IPS-NIHi7 (cell line): Measurements from ENCODE around the gene CDK11B.
"Not testable (repeated sequence)": the region's sequence is repeated elsewhere in the genome, so short reads cannot be mapped to it uniquely, and the experiment has no call there.

Experiments
- DNase-seq: peaks from one replicate; pipeline ENCODE4 v3.0.0; 2012; ENCODE audit warnings: mixed read lengths; ENCODE audit errors: extremely low spot score

CDK11B gene

DNA sequence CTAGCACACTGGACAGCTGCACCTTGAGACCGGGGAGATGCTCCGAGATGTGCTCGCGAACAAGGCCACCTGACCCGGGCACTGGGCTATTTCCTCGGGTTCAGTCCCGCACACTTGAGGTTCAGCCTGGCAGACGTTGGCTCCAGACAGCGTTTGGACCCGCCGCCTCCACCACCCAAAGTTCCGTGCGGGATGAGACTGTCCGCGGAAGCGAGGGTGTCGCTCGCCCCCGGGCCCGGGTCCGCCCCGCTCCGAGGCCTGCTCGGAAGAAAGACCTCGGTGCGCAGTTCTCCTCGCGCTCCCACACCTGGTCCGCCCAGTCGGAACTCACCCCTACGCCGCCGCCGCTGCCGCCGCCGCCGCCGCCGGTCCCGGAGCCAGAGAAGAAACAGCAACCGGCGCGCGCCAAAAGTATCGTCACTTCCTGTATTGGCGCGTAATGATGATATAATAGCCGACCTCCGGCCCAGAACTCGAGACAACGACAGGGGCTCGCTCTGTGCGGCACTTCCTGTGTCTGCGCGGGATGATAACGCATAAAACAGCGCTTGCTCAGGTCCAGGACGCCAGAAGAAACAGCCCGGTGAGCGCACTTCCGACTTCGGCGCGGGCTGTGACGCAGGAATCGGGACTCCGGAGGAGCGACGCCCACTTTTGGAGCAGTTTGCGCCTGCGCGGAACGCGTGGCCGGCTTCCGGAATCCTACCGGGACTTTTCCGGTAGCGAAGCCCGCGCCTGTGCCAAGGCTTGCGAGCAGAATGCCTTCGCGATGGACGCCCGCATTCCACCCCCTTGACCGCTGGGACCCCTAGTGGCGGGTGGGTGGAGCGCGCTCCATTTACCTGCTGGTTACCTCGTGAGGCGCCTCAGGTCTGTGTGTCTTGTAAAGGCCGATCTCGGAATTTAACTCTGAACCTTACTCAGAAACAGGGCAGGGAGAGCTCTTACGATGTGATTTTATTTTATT lies at the start of gene CDK11B:
Gene CDK11B, minus strand, starts transcription at position 422 of the 967 bp plus-strand sequence. CDS start 1,519 bp downstream, outside the sequence.
- DNase-seq: peak; percentile 92

- not testable (repeated sequence) for DNase-seq
These were observed 49.1 kb upstream of the CDK11B start for GRCh38 chr1:1707897-1708296.

DNA sequence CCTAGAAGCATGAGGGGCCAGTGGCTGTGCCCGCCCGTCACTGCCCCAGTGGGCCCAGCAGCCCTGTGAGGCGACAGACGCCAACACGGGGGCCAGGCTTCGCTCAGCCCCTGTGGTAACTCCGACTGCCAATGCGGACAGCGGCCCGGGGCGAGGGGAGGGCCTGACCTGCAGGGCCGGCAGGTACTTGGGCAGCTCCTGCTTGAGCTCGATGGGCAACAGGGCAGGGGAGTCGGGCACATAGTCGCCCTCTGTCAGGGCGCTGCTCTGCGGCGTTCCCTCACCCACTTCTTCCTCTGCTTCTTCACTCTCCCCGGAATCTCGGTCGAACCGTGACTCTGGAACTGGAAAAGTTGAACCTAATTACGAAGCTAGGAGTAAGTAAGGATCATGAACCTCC lies 48.4 kb upstream of the CDK11B start:
- DNase-seq: not testable (repeated sequence)

DNA sequence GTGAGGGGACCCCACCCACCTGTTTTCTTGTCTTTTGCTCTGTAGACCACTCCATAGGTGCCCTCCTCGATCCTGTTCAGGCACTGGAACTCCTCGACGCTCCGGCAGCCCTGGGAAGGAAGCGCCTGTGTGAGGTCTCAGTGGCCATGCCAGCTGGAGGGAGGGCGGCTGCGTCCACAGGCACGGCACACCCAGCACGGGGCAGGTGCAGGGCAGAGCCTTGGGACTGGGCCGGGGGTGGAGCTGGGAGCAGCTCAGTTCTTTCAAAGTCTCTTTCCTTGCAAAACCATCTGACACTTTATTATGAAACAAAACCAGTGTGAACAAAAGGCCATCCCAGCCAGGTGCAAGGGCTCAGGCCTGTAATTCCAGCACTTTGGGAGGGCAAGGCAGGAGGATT lies 46.8 kb upstream of the CDK11B start:
- not testable (repeated sequence) for DNase-seq

DNA sequence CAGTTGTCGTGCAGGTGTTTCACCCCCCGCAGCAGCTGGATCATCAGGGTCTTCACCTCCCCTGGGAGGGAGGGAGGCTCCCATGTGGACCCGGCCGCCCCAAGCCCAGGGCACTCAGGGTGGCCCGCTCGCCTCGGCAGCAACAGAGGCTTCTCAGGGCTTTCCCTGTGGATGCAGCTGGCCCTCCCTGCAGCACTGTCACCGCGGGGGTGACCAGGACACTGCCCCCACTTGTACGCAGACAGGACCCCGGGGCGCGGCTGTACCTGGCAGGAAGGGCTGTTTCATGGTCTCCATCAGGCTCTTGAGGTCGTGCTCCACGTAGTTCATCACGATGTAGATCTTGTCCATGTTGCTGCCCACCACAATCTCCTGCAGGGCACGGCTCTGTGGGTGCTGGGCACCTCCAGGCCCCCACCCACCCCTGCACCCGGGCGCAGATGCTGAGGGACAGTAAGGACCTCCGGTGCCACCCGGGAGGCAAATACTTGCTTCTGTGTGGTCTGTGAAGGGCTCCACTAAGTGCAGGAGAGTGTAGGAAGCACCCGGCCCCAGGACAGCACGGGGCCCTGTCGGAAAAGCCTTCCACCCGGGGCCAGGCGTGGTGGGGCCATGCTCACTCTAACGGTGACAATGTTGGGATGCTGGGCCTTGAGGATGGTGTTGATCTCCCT lies 45.6 kb upstream of the CDK11B start:
- not testable (repeated sequence) for DNase-seq

GRCh38 chr1:1703796-1704195 lies 45.0 kb upstream of the CDK11B start:
- DNase-seq: no peak

DNA sequence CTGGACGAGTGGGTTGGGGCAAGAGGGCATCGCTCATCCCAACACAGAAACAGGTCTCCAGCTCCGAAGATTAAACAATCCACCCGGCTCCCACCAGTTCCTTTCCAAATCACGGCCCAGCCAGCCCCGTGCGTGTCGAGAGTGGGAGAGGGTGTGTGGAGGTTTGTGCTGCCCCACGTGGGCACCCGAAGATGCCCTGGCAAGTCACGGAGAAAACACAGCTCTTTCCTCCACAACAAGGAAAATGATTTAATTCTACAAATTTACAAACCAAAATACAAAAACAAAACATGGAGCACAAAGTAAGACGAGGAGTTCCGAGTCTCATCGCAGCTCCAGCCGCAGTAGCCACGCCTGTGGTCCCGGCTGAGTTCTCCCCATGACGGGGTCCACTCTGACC lies 43.7 kb upstream of the CDK11B start:
- DNase-seq: not testable (repeated sequence)

DNA sequence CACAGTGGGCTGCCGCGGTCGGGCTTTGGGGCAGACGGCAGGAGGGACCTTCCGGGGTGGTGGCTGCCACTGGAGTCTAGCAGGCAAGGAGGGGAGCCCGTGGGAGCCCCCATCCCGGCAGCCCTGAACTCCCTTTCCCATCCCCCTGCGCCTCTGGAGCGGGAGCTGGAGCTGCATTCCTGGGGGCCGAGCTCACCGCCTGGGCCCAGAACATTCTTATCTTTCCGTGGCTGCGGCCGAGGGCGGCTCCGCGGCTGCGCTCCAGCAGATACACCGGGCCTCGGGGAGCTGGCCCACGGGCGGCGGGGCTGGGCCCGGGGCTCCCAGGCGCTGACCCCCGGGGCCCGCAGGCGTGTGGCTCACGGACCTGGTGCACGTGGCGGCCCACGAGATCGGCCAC lies 41.8 kb upstream of the CDK11B start:
- DNase-seq: not testable (repeated sequence)

GRCh38 chr1:1700067-1700466 lies 41.3 kb upstream of the CDK11B start:
- not testable (repeated sequence) for DNase-seq

- DNase-seq: not testable (repeated sequence)
These were observed 40.3 kb upstream of the CDK11B start for GRCh38 chr1:1699061-1699460.

- DNase-seq: not testable (repeated sequence)
These were observed 38.8 kb upstream of the CDK11B start for GRCh38 chr1:1697358-1698183.

DNA sequence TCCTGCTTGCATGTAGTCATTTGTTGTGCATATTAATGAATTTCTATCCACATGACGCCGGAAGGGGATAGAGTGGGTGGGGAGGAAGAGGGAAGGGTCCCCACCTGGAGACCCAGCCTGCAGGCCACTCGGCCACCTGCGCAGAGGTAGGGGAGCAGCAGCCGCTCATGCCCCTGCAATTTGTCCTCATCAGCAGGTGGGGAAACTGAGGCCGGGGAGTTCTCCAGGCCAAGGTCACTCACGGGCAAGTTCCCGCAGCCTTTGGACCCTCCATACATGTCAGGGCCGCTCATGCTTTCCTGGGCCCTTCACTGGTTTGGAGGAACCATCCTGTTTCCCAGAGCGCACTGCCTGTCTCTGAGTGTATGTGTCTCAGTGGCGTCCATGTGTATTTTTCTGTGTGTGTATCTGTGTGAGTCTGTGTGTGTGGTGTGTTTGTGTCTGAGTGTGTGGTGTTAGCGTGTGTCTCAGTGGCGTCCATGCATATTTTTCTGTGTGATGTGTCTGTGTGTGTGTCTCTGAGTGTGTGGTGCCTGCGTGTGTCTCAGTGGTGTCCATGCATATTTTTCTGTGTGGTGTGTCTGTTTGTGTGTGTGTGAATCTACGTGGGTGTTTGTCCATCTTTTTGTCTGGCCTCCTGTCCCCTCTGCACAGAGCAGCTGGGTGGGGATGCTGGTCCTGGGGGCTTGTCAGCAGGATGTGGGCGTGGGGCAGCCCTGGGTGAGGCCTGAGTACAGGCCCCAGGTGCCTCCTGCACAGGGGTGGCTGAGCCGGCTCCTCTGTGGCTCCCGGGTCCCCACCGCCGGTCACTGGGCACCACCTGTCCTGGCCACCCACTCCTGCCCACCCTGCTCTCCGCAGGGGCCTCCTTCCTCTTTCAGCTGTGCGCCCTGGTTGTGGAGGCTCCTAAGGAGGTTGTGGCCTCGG lies 37.9 kb upstream of the CDK11B start:
- not testable (repeated sequence) for DNase-seq

DNA sequence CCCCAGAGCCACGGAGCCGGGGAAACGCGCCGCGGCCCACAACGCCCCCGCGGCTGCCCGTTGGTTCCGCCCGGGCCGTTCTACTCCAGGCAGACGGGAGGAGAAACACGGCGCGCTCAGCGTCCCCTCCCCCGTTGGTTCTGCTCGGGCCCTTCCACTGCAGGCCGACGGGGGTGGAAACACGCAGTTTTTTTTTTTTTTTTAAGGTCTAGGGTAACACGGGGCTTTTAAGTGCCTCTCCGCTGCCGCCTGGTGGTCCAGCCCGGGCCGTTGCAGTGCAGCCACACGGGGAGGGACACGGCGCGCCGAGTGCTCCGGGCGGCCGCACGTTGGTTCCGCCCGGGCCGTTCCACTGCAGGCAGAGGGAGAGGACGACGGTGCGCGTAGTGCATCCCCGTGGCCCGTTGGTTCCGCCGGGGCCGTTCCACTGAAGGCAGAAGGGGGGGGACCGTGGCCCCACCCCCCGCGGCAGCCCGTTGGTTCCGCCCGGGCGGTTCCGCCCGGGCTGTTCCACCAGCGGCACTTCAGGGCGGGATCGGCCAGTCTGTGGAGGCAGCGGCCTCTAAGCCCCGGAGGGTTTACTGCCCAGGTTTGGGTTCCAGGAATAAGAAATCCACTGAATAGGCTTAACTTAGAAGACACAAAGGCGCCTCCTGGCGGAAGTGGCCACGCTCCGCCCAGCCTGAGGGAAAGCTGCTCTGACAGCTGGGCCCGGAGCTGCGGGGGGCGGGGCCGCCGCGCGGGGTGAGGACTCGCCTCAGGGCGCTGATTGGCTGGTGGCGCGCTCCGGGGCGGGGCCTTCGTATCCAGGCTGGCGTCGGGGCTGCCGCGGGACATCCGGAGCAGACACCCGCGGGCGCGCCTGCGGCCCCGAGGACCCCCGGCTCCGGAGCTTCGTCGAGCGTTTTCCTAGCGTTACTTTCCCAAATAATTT lies 34.2 kb upstream of the CDK11B start, which contains the start of gene SLC35E2B:
Gene SLC35E2B, minus strand, starts transcription at position 82 of the 934 bp plus-strand sequence. CDS start 16,096 bp downstream, outside the sequence.
- DNase-seq: not testable (repeated sequence)

DNA sequence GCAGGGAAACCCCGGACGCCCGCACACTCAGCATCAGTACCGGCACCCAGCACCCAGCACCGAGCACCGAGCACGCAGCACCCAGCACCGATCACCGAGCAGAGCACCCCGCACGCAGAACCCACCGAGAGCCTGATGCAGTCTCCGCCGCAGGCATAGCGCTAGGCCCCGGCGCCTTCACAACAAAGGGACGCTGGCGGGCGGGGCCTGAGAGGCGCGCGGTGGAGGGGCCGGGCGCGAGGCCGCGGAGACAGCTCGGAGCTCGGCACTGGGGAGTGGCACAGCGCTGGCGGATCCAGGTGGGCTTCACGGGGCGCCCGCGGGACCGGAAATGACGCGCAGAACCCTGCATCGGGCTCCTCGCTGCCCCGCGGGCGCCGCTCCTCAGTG lies 33.5 kb upstream of the CDK11B start:
- not testable (repeated sequence) for DNase-seq

DNA sequence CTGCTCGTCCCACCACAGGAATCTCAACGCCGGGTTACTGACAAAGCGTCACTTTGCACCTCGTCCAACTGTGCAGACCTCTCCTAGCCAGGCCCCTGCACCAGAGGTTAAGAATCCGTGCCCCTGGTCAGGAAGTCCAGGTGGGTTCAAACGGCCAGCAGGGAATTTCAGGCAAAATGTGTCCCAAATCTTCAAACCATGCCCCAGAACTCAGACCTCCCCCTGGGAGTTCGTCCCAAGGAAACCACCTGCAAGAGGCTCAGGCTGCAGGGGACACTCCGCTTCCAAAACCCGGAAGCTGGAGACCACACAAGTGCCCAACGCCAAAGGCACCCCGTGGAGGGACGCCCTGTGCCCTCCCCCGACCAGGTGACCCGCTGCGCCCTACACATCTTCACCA lies 32.6 kb upstream of the CDK11B start:
- not testable (repeated sequence) for DNase-seq

- not testable (repeated sequence) for DNase-seq
These were observed 30.7 kb upstream of the CDK11B start for GRCh38 chr1:1689526-1689925.

DNA sequence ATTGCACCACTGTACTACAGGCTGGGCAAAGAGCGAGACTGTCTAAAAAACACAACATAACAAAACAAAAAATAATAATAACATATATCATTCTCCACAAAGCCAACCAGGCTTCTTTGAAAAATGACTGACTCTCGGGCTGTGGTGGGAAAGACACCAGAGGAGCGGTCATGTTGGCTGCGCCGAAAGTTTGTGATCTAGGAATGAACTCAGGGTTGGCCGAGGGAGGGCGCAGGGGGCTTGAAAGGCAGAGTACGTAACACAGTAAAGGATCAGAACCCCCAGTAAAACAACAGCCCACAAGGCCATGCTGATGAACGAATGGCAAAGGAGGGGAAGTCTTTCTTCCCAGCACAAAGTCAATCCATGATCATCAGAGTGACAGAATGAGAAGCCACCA lies 29.0 kb upstream of the CDK11B start:
- peak; percentile 3 for DNase-seq

DNA sequence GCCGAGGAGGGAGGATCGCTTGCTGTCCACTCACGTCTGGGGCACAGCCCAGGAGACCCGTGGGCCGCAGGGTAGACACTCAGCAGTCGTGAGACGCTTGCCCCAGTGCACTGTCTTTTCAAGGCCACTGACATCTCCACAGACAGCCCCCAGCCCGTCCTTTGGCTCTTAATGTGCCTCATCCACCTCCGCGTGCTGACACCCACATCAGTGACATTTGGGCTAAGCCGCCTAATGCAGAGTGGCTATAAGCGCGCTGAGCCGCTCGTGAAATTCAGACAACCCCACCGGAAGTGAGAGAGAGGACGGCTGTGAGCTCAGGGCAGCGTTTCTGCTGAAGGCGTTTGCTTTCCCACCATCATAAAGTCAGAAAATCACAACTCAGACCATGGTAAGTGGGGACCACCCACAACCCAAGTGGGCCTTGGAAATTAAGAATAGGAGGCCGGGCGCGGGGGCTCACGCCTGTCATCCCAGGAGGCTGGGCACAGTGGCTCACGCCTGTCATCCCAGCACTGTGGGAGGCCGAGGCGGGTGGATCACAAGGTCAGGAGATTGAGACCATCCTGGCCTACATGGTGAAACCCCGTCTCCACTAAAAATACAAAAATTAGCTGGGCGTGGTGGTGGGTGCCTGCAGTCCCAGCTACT lies 25.4 kb upstream of the CDK11B start:
- peak; percentile 6 for DNase-seq
